HG03457 (cell line): Measurements from ENCODE around the gene CEMIP.

Source experiments
- ATAC-seq: cut with Tn5 transposase; IDR thresholded peaks from one replicate; pipeline ENCODE4 v1.9.1; 2021; ENCODE audit warnings: moderate number of reproducible peaks; ENCODE audit not compliant: unreplicated experiment

Gene CEMIP

GRCh38 chr15:80878867-80879250 lies 99.7 kb downstream of the CEMIP start:
- no peak for ATAC-seq

GRCh38 chr15:80880086-80880485 lies 100.9 kb downstream of the CEMIP start:
- ATAC-seq = no peak

GRCh38 chr15:80883641-80884040 lies 104.5 kb downstream of the CEMIP start:
- ATAC-seq = no peak

- no peak for ATAC-seq
Measured at GRCh38 chr15:80885016-80885579, 105.9 kb downstream of the CEMIP start.

GRCh38 chr15:80887148-80887547 lies 108.0 kb downstream of the CEMIP start:
- ATAC-seq = no peak

- no peak for ATAC-seq
Measured at GRCh38 chr15:80888846-80889245, 109.7 kb downstream of the CEMIP start.

- ATAC-seq = no peak
Measured at GRCh38 chr15:80890341-80891005, 111.3 kb downstream of the CEMIP start.

GRCh38 chr15:80891006-80891405 lies 111.8 kb downstream of the CEMIP start:
- no peak for ATAC-seq

- no peak for ATAC-seq
Measured at GRCh38 chr15:80892414-80892813, 113.2 kb downstream of the CEMIP start.

GRCh38 chr15:80893777-80894176 lies 114.6 kb downstream of the CEMIP start:
- ATAC-seq = no peak

- ATAC-seq = no peak
Measured at GRCh38 chr15:80895091-80895490, 115.9 kb downstream of the CEMIP start.

- ATAC-seq = no peak
Measured at GRCh38 chr15:80895965-80896364, 116.8 kb downstream of the CEMIP start.

GRCh38 chr15:80898040-80898439 lies 118.9 kb downstream of the CEMIP start:
- ATAC-seq = no peak

GRCh38 chr15:80902298-80902801 lies 123.2 kb downstream of the CEMIP start:
- ATAC-seq = no peak

- ATAC-seq = no peak
Measured at GRCh38 chr15:80904998-80905397, 125.8 kb downstream of the CEMIP start.

GRCh38 chr15:80906159-80906766 lies 127.1 kb downstream of the CEMIP start:
- no peak for ATAC-seq

GRCh38 chr15:80911821-80912220 lies 132.7 kb downstream of the CEMIP start:
- no peak for ATAC-seq

GRCh38 chr15:80912673-80913072 lies 133.5 kb downstream of the CEMIP start:
- ATAC-seq = no peak

GRCh38 chr15:80913541-80913940 lies 134.4 kb downstream of the CEMIP start:
- no peak for ATAC-seq

- no peak for ATAC-seq
Measured at GRCh38 chr15:80915472-80915871, 136.3 kb downstream of the CEMIP start.

GRCh38 chr15:80916056-80916455 lies 136.9 kb downstream of the CEMIP start:
- ATAC-seq = no peak

GRCh38 chr15:80918196-80918783 lies 139.1 kb downstream of the CEMIP start:
- no peak for ATAC-seq
